GM12891 (cell line): ENCODE measurements around the gene BTRC.

Experiments
- DNase-seq: peaks from one replicate; pipeline ENCODE4 v3.0.0; 2011; ENCODE audit warnings: low spot score; ENCODE audit not compliant: insufficient read length
- FAIRE-seq: peaks from 2 replicates; lab custom pipeline; 2011; peaks lifted over from hg19 to GRCh38; lab: Jason Lieb, UNC
- PAX5 ChIP-seq: IDR thresholded peaks from 2 replicates; pipeline ENCODE4 v1.6.1; 2011; ENCODE audit warnings: low read length, moderate library complexity, mild to moderate bottlenecking; ENCODE audit not compliant: insufficient read depth, severe bottlenecking
- POLR2A ChIP-seq: IDR thresholded peaks from 2 replicates; pipeline ENCODE4 v1.6.1; 2011; ENCODE audit warnings: low read depth, low read length, control low read depth
- POLR2AphosphoS5 ChIP-seq: IDR thresholded peaks from 2 replicates; pipeline ENCODE4 v1.6.1; 2011; ENCODE audit warnings: low read depth, low read length, control low read depth
- POU2F2 ChIP-seq: IDR thresholded peaks from 2 replicates; pipeline ENCODE4 v1.6.1; 2011; ENCODE audit warnings: low read depth, mild to moderate bottlenecking, control low read depth, low read length, moderate library complexity
- SPI1 ChIP-seq: IDR thresholded peaks from 2 replicates; pipeline ENCODE4 v1.6.1; 2011; ENCODE audit warnings: low read depth, low read length, control low read depth
- TAF1 ChIP-seq: IDR thresholded peaks from 2 replicates; pipeline ENCODE4 v1.6.1; 2011; ENCODE audit warnings: low read depth, low read length, control low read depth

Gene BTRC

GRCh38 chr10:101563497-101564040 lies 209.6 kb downstream of the BTRC start:
- no peak for DNase-seq
- FAIRE-seq: no peak
- TF ChIP-seq POU2F2 (no peak), TAF1 (no peak), POLR2AphosphoS5 (no peak), PAX5 (no peak), SPI1 (no peak)

DNA sequence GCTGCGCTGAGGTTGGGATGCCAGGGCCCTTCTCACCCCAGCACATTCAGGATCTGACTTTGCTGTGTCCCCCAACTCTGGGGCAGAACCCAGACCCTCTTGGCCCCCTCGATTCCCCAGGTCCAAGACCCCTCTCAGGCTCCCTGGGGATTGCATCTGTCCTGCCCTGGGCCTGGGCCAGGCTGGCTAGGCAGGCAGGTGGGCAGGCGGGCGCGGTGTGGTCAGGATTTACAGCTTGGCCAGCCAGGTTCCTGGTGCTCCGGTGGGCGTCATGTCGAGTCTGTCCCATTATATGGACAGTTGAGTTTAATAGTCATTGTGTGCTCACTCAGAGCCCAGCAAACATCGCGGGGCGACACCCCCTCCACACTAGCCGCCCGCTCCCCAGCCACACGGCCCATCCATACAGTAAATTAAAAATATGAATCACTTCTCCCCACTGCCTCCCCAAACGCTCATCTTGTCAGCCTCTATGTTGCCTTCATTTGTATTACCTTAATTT lies 210.6 kb downstream of the BTRC start:
- no peak for TF ChIP-seq POLR2A
- TF ChIP-seq TAF1: no peak
- TF ChIP-seq SPI1: no peak
- DNase-seq (no peak), FAIRE-seq (no peak)

- no peak for TF ChIP-seq PAX5
Measured at GRCh38 chr10:101565370-101565900, 211.5 kb downstream of the BTRC start.

DNA sequence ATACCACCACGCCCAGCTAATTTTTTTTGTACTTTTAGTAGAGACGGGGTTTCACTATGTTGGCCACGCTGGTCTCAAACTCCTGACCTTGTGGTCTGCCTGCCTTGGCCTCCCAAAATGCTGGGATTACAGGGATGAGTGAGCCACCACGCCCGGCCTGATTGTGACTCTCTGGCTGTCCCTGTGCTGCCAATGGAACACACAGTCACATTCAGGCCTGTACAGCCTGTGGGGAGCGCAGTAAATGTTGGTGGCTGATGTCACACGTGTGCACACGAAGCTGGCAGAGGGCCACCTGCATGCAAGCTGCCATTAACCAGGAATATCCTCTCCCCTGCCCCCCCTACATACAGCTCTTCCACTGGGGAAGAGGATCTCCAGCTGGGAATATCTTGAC lies 212.0 kb downstream of the BTRC start:
- peak; percentile 57 for FAIRE-seq
- no peak for DNase-seq
- TF ChIP-seq POLR2A: no peak
- no peak for TF ChIP-seq PAX5
- TF ChIP-seq POLR2AphosphoS5: no peak
- TF ChIP-seq SPI1: no peak
- TF ChIP-seq TAF1: no peak
- no peak for TF ChIP-seq POU2F2

More at GRCh38 chr10:101565370-101565900, 211.5 kb downstream of the BTRC start:
- DNase-seq (no peak), FAIRE-seq (no peak)

- FAIRE-seq: peak; percentile 93
- DNase-seq: peak; percentile 63
- TF ChIP-seq POLR2AphosphoS5 (no peak), PAX5 (no peak), POLR2A (no peak)
Measured at GRCh38 chr10:101566333-101567164, 212.6 kb downstream of the BTRC start.

- DNase-seq (no peak), FAIRE-seq (peak; percentile 13)
- TF ChIP-seq POU2F2 (no peak), POLR2AphosphoS5 (no peak), PAX5 (no peak), TAF1 (no peak), SPI1 (no peak), POLR2A (no peak)
Measured at GRCh38 chr10:101567165-101568006, 213.4 kb downstream of the BTRC start.

DNA sequence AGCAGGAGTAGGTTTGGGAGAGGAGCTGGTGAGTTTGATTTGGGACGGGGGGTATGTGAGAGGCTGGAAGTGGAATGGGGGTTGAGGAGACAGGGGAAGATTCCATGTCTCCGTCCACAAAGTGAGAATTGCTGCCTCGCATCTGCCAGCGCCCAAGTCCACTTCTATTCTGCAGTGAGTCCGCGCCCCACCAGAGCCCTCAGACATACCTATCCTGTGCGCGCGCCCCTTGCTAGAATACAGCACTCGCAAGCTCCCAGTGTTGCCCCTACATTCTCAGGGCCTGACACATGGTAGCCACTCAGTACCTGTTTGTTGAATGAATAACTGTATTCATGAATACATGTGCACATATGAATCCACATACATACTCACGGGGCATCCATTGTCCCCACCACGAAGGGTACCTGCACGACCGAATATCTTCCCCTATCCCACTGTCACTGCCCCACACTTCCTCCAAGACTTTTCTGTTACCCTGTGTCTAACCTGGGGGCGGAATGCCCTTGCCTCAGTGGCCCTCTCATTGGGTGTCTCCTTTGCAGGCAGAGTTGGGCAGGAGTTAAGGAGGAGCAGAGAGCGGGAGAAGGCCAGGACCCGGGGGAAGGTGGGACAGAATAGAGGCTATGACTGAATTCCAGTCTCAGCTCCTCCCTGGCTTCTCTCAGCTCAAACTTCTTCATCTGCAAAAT lies 214.2 kb downstream of the BTRC start:
- FAIRE-seq (no peak), DNase-seq (no peak)
- no peak for TF ChIP-seq SPI1
- TF ChIP-seq TAF1: no peak
- no peak for TF ChIP-seq POLR2A

DNA sequence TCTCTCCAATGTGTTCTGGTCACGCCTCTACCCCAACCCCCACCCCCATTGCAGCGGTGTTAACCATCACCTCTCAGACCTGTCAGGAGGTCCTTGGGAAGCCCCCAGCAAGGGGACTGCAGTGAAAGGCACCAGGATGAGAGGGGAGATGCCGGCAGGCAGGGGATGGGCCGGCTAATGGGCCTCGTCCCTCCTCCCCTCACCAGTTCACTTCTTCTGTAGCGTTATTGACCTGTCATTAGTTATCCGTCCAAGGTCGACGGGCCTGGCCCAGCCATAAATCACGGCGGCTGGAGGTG lies 215.3 kb downstream of the BTRC start:
- no peak for TF ChIP-seq POLR2A
- TF ChIP-seq POU2F2: no peak
- DNase-seq (no peak), FAIRE-seq (no peak)

GRCh38 chr10:101569622-101570427 lies 215.9 kb downstream of the BTRC start:
- FAIRE-seq (peak; percentile 82), DNase-seq (peak; percentile 96)

More at GRCh38 chr10:101569622-101570427, 215.9 kb downstream of the BTRC start:
- TF ChIP-seq POLR2AphosphoS5 (no peak), PAX5 (no peak), SPI1 (no peak), POU2F2 (no peak), TAF1 (no peak), POLR2A (no peak)
